ENCODE measurements around the gene CEMIP. TPM values are rescaled to one million over a fixed set of nuclear protein-coding genes. Genes with fewer than 3 reads are reported as not detected.

CEMIP gene
- polyA plus RNA-seq, 2 of the 4 experiments (the other 2 are of a cell fraction) = 0.54 to 0.84 TPM

GRCh38 chr15:80918196-80918783, 139.1 kb downstream of the CEMIP start:
- WGBS (ENCODE audit: missing lambda C conversion rate) = 55% methylated on average over 5 of the region's 5 CpGs
- Histone ChIP-seq H3K4me1 (no peaks in the 10 kb centered on the region), H3K9me3 (no peaks in the 10 kb centered on the region), H3K4me2 (no peak overlapping the region), H3K4me3 (no peak overlapping the region), H3K27ac (no peak overlapping the region)
- CTCF ChIA-PET = interaction anchor here (1.9 kb wide), 1 partner anchor 52 kb away, joined by 7 read pairs; no protein-coding TSS in a partner anchor
- TF ChIP-seq, protein P1, sequence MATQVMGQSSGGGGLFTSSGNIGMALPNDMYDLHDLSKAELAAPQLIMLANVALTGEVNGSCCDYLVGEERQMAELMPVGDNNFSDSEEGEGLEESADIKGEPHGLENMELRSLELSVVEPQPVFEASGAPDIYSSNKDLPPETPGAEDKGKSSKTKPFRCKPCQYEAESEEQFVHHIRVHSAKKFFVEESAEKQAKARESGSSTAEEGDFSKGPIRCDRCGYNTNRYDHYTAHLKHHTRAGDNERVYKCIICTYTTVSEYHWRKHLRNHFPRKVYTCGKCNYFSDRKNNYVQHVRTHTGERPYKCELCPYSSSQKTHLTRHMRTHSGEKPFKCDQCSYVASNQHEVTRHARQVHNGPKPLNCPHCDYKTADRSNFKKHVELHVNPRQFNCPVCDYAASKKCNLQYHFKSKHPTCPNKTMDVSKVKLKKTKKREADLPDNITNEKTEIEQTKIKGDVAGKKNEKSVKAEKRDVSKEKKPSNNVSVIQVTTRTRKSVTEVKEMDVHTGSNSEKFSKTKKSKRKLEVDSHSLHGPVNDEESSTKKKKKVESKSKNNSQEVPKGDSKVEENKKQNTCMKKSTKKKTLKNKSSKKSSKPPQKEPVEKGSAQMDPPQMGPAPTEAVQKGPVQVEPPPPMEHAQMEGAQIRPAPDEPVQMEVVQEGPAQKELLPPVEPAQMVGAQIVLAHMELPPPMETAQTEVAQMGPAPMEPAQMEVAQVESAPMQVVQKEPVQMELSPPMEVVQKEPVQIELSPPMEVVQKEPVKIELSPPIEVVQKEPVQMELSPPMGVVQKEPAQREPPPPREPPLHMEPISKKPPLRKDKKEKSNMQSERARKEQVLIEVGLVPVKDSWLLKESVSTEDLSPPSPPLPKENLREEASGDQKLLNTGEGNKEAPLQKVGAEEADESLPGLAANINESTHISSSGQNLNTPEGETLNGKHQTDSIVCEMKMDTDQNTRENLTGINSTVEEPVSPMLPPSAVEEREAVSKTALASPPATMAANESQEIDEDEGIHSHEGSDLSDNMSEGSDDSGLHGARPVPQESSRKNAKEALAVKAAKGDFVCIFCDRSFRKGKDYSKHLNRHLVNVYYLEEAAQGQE (IDR thresholded peaks at IDR 0.05) = no peak
- TF ChIP-seq KDM1A (IDR thresholded peaks at IDR 0.05; ENCODE audit: low read depth) = no peak
- no peak for TF ChIP-seq RNF2 (IDR thresholded peaks at IDR 0.05; ENCODE audit: borderline replicate concordance, low read depth)
- TF ChIP-seq PHF8 (IDR thresholded peaks at IDR 0.05; ENCODE audit: borderline replicate concordance, low read depth) = no peak
- no peak for TF ChIP-seq ZC3H11A (IDR thresholded peaks at IDR 0.05)
- TF ChIP-seq HMGXB4 (CRISPR knock-in tag; IDR thresholded peaks at IDR 0.05; ENCODE audit: borderline replicate concordance) = no peak
- TF ChIP-seq MYC (IDR thresholded peaks at IDR 0.05; ENCODE audit: borderline replicate concordance, low read length) = no peak
- no peak for TF ChIP-seq HOXB5 (CRISPR knock-in tag; IDR thresholded peaks at IDR 0.05)
- TF ChIP-seq MAFK (IDR thresholded peaks at IDR 0.05; ENCODE audit: partially characterized antibody) = no peak
- TF ChIP-seq, protein P2, sequence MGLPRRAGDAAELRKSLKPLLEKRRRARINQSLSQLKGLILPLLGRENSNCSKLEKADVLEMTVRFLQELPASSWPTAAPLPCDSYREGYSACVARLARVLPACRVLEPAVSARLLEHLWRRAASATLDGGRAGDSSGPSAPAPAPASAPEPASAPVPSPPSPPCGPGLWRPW (IDR thresholded peaks at IDR 0.05) = no peak
- no peak for TF ChIP-seq CEBPB (IDR thresholded peaks at IDR 0.05)
- TF ChIP-seq NFE2L2 (conservative IDR thresholded peaks at IDR 0.05; ENCODE audit: low read length) = no peak
- POLR2A ChIA-PET = no interaction called here
- DNase-seq (ENCODE audit: low read depth in 1 of 2, low spot score in 1 of 2) (no peak), FAIRE-seq (no peak), ATAC-seq (no peak)

DNA sequence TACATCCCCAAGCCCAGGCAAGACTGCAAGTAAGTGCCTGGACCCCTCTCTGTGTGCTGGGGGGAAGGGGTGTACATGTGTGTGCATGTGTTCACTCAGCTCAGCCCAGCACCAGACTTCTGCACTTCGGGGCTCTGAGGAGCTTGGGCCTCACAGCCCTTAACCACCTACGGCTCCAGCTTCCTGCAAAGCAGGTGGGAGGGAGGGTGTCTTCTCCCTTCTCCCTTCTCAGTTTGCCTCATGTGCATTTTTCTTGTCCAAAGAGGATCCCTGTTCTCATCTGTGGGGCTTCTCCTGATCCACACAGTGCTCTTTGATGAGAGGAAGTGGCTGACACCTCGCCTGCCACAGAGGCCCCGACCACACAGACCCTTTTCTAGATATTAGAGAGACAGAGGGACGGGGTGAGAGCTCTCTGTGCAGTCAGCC, 141.1 kb downstream of the CEMIP start:
- ChIA-PET CTCF (interaction anchor here (1.2 to 1.5 kb wide), 2 partner anchors 12 to 19 kb away, joined by 3 to 4 read pairs; no protein-coding TSS in a partner anchor), POLR2A (no interaction called here)
- Histone ChIP-seq H3K9me3 (no peaks in the 10 kb centered on the region), H3K4me2 (no peak overlapping the region), H3K27ac (no peak overlapping the region), H3K4me3 (no peak overlapping the region), H3K4me1 (no peaks in the 10 kb centered on the region)
- FAIRE-seq (no peak), DNase-seq (ENCODE audit: low read depth in 1 of 2, low spot score in 1 of 2) (no peak), ATAC-seq (no peak)
- TF ChIP-seq HEYL (CRISPR knock-in tag; IDR thresholded peaks at IDR 0.05) (no peak), FOXS1 (CRISPR knock-in tag; IDR thresholded peaks at IDR 0.05) (no peak), ATOH8 (CRISPR knock-in tag; IDR thresholded peaks at IDR 0.05; ENCODE audit: low read depth) (no peak), KDM5A (IDR thresholded peaks at IDR 0.05) (no peak), SMC3 (IDR thresholded peaks at IDR 0.05) (no peak), ZSCAN20 (CRISPR knock-in tag; IDR thresholded peaks at IDR 0.05) (no peak), RFX5 (IDR thresholded peaks at IDR 0.05) (no peak), RARB (CRISPR knock-in tag; IDR thresholded peaks at IDR 0.05) (no peak), POLR2A (IDR thresholded peaks at IDR 0.05; ENCODE audit: low read length) (no peak), RAD21 (conservative IDR thresholded peaks at IDR 0.05 in 1 of 2, IDR thresholded peaks at IDR 0.05 in 1 of 2) (no peak), JUNB (IDR thresholded peaks at IDR 0.05) (no peak), FOSB (CRISPR knock-in tag; IDR thresholded peaks at IDR 0.05) (no peak), HOXB5 (CRISPR knock-in tag; IDR thresholded peaks at IDR 0.05) (no peak), SREBF2 (IDR thresholded peaks at IDR 0.05) (no peak), PHF8 (IDR thresholded peaks at IDR 0.05; ENCODE audit: borderline replicate concordance, low read depth) (no peak), MYC (IDR thresholded peaks at IDR 0.05; ENCODE audit: borderline replicate concordance, low read length) (no peak)
- TF ChIP-seq, protein P3, sequence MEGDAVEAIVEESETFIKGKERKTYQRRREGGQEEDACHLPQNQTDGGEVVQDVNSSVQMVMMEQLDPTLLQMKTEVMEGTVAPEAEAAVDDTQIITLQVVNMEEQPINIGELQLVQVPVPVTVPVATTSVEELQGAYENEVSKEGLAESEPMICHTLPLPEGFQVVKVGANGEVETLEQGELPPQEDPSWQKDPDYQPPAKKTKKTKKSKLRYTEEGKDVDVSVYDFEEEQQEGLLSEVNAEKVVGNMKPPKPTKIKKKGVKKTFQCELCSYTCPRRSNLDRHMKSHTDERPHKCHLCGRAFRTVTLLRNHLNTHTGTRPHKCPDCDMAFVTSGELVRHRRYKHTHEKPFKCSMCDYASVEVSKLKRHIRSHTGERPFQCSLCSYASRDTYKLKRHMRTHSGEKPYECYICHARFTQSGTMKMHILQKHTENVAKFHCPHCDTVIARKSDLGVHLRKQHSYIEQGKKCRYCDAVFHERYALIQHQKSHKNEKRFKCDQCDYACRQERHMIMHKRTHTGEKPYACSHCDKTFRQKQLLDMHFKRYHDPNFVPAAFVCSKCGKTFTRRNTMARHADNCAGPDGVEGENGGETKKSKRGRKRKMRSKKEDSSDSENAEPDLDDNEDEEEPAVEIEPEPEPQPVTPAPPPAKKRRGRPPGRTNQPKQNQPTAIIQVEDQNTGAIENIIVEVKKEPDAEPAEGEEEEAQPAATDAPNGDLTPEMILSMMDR (IDR thresholded peaks at IDR 0.05) = no peak
- TF ChIP-seq, protein P4, sequence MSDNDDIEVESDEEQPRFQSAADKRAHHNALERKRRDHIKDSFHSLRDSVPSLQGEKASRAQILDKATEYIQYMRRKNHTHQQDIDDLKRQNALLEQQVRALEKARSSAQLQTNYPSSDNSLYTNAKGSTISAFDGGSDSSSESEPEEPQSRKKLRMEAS (IDR thresholded peaks at IDR 0.05) = no peak
- WGBS (ENCODE audit: missing lambda C conversion rate) = 46% methylated on average over 5 of the region's 5 CpGs
